Left hindlimb (tissue), 1 donor: ENCODE data around the gene ERGIC3.
A peak's percentile ranks its signal among the peaks of the same experiment; 100 is the strongest.
"Not testable (repeated sequence)": the region's sequence is repeated elsewhere in the genome, so short reads cannot be mapped to it uniquely, and the experiment has no call there.

Experiments used
- DNase-seq: peaks from one replicate; pipeline ENCODE4 v3.0.0-alpha.2; 2018

The ERGIC3 gene

GRCh38 chr20:35541783-35542662, at the start of gene ERGIC3:
ERGIC3 (plus strand) TSS chr20:35542078; CDS start chr20:35542098, 20 bp downstream.
- DNase-seq: peak; percentile 97

- DNase-seq: no peak
Observed at GRCh38 chr20:35492352-35492751, 49.5 kb upstream of the ERGIC3 start.

GRCh38 chr20:35496481-35496880, 45.4 kb upstream of the ERGIC3 start:
- DNase-seq: no peak

- no peak for DNase-seq
Observed at GRCh38 chr20:35497320-35497719, 44.6 kb upstream of the ERGIC3 start.

DNA sequence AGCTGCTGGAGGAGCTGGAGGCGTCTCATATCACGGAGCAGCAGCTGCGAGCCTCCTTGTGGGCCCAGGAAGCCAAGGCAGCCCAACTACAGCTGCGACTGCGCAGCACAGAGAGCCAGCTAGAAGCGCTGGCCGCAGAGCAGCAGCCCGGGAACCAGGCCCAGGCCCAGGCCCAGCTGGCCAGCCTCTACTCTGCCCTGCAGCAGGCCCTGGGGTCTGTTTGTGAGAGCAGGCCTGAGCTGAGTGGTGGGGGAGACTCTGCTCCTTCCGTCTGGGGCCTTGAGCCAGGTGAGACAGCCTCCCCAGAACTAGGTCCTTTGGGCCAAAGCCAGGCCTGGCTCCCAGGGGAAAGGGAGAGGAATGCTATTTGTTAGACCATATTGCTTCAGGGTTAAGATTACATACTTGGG, 44.1 kb upstream of the ERGIC3 start:
- DNase-seq: peak; percentile 81

DNA sequence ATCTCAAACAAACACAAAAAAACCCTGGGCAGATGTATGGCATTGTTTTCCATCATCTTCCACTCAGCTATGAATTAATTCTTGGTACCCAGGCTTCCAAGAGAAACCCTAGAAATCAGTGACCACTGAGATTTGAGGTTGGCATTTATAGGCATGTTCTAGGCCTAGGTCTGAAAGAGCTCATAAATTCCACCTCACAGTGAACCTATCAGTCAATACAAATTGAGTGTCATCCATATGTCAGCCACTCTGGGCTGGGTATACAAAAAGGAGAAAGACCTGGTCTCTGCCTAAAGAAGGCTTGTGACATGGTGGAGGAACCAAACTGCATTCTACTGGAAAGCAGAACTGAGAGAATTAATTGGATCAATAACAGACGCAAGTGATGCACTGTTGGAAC, 42.6 kb upstream of the ERGIC3 start:
- no peak for DNase-seq

GRCh38 chr20:35502352-35502751, 39.5 kb upstream of the ERGIC3 start:
- no peak for DNase-seq

DNA sequence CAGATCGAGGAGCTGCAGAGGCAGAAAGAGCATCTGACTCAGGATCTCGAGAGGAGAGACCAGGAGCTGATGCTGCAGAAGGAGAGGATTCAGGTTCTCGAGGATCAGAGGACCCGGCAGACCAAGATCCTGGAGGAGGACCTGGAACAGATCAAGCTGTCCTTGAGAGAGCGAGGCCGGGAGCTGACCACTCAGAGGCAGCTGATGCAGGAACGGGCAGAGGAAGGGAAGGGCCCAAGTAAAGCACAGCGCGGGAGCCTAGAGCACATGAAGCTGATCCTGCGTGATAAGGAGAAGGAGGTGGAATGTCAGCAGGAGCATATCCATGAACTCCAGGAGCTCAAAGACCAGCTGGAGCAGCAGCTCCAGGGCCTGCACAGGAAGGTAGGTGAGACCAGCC, 38.6 kb upstream of the ERGIC3 start:
- no peak for DNase-seq

DNA sequence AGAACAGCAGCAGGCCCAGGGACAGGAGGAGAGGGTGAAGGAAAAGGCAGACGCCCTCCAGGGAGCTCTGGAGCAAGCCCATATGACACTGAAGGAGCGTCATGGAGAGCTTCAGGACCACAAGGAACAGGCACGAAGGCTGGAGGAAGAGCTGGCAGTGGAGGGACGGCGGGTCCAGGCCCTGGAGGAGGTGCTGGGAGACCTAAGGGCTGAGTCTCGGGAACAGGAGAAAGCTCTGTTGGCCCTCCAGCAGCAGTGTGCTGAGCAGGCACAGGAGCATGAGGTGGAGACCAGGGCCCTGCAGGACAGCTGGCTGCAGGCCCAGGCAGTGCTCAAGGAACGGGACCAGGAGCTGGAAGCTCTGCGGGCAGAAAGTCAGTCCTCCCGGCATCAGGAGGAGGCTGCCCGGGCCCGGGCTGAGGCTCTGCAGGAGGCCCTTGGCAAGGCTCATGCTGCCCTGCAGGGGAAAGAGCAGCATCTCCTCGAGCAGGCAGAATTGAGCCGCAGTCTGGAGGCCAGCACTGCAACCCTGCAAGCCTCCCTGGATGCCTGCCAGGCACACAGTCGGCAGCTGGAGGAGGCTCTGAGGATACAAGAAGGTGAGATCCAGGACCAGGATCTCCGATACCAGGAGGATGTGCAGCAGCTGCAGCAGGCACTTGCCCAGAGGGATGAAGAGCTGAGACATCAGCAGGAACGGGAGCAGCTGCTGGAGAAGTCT, 37.9 kb upstream of the ERGIC3 start:
- peak; percentile 51 for DNase-seq

GRCh38 chr20:35504751-35505150, 37.1 kb upstream of the ERGIC3 start:
- no peak for DNase-seq

- DNase-seq: no peak
Observed at GRCh38 chr20:35506179-35506578, 35.7 kb upstream of the ERGIC3 start.

DNA sequence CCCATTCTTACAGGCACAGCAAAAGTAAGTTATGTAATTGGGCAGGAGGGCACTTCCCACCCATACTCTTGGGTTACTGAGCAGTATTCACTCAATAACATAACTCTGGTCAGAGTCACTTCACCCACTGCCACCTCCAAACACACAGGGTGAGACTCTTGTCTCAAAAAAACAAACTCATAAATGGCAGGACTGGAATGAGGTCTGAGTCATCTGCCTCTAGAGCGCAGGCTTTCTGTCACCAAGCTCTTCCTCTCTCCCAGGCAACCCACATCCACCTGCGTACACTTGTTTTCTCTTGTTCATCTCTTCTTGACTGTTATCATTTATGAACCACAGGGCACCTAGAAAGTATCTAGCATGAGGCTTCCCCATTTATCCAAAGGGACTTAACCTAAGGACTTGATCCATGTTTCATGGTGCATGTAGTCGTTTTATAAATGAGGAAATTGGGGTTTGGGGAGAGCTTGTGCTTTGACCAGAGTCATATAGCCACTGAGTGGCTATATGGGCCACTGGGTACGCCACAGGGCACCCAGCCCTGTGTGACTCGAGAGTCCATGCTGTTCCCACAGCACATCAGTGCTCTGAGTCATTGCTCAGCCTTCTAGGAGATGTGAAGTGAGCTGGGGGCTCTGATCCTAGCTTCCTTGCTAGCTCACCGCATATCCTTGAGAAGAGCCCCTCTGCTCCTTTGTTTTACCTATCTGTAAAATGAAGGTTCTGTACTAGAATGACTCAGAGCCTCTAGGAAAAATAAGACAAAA, 34.8 kb upstream of the ERGIC3 start:
- DNase-seq: no peak

GRCh38 chr20:35508493-35509218, 33.2 kb upstream of the ERGIC3 start:
- DNase-seq: no peak

DNA sequence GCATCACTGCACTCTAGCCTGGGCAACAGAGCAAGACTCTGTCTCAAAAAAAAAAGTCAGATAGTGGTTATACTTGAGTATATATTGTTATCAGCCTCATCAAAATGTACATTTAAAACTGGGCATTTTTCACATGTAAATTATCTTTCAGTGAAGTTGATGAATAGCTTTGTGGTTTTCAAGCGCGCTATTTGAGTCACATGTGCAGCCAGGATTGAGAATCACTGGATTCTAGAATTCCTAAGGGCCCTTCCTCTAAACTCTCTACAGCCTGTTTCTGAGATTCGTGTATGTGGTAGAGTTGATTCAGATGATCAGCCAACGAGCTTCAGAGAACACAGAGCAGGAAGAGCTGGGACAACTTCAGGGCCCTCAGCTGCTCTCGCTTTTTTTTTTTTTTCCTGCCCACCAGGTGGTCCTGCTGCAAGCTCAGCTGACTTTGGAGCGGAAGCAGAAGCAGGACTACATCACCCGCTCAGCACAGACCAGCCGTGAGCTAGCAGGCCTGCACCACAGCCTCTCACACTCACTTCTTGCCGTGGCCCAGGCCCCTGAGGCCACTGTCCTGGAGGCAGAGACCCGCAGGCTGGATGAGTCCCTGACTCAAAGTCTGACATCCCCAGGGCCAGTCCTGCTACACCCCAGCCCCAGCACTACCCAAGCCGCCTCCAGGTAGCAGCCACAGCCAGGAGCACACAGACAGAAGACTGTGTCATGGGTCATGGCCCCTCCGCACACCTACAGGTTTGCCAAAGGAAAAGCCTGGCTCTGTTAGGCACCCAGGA, 30.7 kb upstream of the ERGIC3 start:
- no peak for DNase-seq

- no peak for DNase-seq
Observed at GRCh38 chr20:35511814-35512420, 30.0 kb upstream of the ERGIC3 start.

DNA sequence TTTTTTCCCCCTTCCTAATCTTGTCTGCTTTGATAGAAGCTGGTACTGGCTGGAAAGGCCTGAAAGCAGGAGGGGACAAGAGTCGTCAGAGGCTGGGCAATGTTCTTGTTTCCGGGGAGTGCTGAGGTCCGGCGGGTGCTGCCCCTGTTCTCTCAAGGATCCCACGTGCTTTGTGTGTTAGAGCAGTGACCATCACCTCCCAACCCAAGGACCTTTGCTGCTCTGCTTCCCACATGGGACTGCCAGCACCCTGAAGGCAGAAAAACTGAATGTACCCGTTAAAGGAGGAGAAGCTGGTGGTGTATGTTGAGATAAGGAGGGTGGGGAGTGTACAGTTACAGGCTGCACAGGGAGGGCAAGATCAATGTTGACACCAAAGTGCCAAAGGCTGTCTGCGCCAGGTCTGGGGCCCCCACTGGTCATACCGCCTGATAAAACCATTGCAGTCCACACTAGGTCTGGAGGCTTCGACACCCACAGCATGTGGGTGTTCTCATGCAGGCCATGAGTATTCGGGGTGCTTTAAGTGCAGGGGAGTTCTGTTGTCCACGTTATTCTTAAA, 27.4 kb upstream of the ERGIC3 start:
- no peak for DNase-seq

DNA sequence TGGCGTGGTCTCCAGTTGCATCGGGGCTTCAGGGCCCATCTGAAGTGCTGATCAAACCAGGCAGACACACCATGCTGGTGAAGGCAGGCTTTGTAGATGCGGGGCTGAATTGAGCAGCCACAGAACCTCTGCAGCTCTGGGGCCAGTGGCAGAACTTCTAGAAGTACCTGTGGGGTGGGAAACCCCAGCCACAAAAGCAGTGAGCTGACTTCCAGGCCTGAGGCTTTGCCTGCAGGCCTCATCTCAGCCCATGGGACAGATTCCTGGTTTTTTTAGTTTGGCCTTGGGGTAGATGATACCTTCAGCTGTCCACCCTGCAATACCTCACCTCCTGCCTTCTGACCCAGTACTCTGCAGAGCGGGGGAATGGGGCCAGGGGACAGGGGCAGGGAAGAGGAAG, 26.5 kb upstream of the ERGIC3 start:
- no peak for DNase-seq

DNA sequence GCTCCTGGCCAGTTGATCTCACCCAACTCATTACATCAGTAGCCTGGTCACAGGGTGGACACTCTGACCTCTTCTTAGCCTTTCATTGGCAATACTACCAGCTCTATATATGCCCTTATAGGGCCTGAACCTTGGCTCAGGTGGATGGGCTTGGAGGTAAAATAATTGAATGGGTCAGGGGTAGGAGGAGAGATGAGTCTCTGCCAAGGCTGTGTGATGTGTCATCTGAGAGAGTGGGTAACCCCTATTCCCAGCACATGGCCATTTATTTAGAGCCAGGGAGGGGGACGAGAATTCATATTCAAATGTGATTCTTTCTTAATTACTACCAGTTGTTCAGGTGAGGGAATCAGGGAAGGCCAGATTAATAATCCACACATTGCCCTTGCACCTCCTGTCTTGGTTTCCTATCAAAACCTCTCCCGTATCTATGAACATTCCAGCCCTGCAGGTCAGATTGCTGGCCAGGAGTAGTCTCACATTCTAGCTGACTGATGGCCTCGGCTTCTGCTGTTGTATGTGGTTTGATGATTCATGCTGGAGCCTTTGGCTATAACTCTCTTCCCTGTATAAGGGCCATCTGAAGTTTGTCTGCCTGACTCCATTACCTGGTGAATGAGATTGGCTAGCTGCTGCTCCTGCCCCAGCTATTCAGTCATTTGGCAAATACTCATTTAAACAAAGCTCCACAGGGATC, 25.8 kb upstream of the ERGIC3 start:
- no peak for DNase-seq

- DNase-seq: no peak
Observed at GRCh38 chr20:35517125-35517524, 24.8 kb upstream of the ERGIC3 start.

DNA sequence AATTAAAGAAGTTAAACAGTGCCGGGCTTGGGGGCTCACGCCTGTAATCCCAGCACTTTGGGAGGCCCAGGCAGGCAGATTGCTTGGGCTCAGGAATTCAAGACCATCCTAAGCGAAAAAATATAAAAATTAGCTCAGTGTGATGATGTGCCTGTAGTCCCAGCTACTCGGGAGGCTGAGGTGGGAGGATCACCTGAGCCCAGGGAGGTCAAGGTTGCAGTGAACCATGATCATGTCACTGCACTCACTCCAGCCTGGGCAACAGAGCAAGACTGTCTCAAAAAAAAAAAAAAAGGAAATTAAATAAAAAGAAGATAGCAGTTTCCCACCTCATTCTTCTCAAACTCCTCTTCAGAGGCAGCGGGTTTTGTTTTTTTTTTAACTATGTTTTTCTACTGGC, 24.1 kb upstream of the ERGIC3 start:
- not testable (repeated sequence) for DNase-seq
